Liver (tissue), 3 donors: ENCODE measurements around the gene IHH.
A peak's percentile ranks its signal among the peaks of the same experiment; 100 is the strongest.

Source experiments
- FOXA1 ChIP-seq: IDR thresholded peaks from 2 replicates; pipeline ENCODE4 v1.6.1; 2016; ENCODE audit warnings: antibody characterized with exemption
- JUND ChIP-seq, 2 donors: IDR thresholded peaks; 2 replicates each; pipeline ENCODE4 v1.6.1; 2016; ENCODE audit warnings: antibody characterized with exemption in 2 of 2
- SP1 ChIP-seq: IDR thresholded peaks from 2 replicates; pipeline ENCODE4 v1.6.1; 2018; ENCODE audit warnings: antibody characterized with exemption, mild to moderate bottlenecking
- YY1 ChIP-seq: IDR thresholded peaks from 2 replicates; pipeline ENCODE4 v1.6.1; 2016; ENCODE audit warnings: antibody characterized with exemption, mild to moderate bottlenecking
- TF ChIP-seq, protein P1 (sequence below): fragments of 150-350 bp; IDR thresholded peaks from 2 replicates; pipeline ENCODE4 v1.5.1; 2017; ENCODE audit warnings: improper control_type of control experiment, low read depth, low read length; ENCODE audit not compliant: missing input control
- TF ChIP-seq, protein P2 (sequence below): IDR thresholded peaks from 2 replicates; pipeline ENCODE4 v1.6.1; 2016; ENCODE audit warnings: antibody characterized with exemption, mild to moderate bottlenecking
- TF ChIP-seq, protein P3 (sequence below): IDR thresholded peaks from 2 replicates; pipeline ENCODE4 v1.6.1; 2016; ENCODE audit warnings: antibody characterized with exemption
- donor health status: healthy.
- donor health status: healthy.

DNA sequence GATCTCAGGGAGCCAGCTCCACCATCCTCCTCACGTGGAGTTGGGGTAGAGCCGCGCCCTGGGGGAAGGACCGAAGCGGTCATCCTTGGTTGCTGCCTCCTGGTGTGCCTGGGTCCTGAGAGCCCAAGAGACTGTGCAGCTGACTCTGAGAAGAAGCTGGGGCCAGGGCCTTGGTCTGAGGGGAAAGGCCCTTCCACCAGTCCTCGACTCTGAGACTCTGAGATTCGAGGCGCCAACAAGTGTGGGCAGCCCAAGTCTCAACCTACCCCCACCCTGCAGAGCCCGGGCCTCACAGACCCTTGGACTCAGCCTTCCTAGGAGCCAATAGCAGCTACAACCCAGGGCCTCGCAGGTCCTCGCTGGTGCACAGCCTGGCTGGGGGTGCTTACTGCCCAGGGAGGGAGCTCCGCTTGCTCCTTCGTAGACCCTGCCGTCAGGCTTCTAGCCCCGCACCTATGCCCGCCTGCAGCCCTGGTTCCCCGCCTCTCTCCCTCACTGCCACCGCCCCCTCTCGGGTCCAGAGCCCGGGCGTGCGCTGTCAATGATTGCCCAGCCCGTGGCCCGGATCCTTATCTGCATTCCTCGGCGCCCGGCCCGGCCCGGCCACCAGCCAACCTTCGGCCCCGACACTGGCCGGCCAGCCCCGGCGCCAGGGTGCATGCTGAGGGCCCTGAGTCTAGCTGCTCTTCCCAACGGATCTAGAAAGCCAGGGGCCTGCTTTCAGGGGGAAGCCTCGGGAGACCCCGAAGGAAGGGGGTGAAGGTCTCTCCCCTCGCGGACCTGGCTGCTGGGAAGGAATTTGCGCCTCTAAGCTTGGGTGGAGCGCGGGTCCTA lies 2.0 kb downstream of the IHH start:
- TF ChIP-seq YY1 (no peak), SP1 (peak; percentile 75), FOXA1 (no peak), JUND (IDR thresholded peaks at IDR 0.05) (peak in 1 of 2 donors; percentile 11)
- TF ChIP-seq, protein P1, sequence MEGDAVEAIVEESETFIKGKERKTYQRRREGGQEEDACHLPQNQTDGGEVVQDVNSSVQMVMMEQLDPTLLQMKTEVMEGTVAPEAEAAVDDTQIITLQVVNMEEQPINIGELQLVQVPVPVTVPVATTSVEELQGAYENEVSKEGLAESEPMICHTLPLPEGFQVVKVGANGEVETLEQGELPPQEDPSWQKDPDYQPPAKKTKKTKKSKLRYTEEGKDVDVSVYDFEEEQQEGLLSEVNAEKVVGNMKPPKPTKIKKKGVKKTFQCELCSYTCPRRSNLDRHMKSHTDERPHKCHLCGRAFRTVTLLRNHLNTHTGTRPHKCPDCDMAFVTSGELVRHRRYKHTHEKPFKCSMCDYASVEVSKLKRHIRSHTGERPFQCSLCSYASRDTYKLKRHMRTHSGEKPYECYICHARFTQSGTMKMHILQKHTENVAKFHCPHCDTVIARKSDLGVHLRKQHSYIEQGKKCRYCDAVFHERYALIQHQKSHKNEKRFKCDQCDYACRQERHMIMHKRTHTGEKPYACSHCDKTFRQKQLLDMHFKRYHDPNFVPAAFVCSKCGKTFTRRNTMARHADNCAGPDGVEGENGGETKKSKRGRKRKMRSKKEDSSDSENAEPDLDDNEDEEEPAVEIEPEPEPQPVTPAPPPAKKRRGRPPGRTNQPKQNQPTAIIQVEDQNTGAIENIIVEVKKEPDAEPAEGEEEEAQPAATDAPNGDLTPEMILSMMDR: no peak
- TF ChIP-seq, protein P2, sequence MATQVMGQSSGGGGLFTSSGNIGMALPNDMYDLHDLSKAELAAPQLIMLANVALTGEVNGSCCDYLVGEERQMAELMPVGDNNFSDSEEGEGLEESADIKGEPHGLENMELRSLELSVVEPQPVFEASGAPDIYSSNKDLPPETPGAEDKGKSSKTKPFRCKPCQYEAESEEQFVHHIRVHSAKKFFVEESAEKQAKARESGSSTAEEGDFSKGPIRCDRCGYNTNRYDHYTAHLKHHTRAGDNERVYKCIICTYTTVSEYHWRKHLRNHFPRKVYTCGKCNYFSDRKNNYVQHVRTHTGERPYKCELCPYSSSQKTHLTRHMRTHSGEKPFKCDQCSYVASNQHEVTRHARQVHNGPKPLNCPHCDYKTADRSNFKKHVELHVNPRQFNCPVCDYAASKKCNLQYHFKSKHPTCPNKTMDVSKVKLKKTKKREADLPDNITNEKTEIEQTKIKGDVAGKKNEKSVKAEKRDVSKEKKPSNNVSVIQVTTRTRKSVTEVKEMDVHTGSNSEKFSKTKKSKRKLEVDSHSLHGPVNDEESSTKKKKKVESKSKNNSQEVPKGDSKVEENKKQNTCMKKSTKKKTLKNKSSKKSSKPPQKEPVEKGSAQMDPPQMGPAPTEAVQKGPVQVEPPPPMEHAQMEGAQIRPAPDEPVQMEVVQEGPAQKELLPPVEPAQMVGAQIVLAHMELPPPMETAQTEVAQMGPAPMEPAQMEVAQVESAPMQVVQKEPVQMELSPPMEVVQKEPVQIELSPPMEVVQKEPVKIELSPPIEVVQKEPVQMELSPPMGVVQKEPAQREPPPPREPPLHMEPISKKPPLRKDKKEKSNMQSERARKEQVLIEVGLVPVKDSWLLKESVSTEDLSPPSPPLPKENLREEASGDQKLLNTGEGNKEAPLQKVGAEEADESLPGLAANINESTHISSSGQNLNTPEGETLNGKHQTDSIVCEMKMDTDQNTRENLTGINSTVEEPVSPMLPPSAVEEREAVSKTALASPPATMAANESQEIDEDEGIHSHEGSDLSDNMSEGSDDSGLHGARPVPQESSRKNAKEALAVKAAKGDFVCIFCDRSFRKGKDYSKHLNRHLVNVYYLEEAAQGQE: peak; percentile 65
- TF ChIP-seq, protein P3, sequence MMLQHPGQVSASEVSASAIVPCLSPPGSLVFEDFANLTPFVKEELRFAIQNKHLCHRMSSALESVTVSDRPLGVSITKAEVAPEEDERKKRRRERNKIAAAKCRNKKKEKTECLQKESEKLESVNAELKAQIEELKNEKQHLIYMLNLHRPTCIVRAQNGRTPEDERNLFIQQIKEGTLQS: no peak
